ENCODE data around the gene LAMA4.
"Not testable (repeated sequence)": the region's sequence is repeated elsewhere in the genome, so short reads cannot be mapped to it uniquely, and the experiment has no call there.

The LAMA4 gene

DNA sequence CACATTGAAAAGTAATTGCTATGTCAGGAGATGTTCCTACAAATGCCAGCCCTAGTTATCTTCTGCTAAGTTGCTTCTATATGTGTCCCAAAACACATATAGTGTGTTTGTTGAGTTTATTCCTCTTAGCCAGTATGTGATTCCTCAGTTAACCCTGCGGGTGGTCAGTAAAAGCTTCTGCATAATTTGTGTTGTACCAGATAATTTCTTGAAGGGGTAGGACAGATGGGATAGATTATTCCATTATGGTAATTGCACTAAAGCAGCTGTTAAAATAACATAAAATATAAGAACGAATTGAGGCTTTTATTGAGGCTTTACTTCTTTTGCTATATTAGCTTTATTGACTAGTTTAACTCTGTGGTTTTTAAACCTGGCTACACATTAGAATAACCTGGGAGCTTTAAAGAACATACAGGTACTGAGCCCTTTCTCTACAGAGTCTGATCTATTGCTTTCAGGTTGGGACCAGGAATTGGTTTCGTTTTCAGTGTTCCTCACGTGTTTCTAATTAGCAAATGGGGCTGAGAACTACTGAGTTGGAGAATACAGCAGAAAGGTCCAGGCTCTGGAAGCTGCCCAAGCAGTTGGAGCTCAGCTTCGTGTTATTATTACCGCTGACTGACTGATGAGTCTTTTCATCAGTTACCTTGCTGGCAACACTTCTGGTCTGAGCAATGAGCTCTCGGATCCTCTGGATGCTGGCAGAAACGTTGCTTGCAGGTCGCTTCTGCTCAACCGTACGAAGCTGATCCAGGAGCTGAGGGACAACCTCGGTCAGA lies 110.0 kb downstream of the LAMA4 start:
- peak; percentile 44 to 81 for DNase-seq

DNA sequence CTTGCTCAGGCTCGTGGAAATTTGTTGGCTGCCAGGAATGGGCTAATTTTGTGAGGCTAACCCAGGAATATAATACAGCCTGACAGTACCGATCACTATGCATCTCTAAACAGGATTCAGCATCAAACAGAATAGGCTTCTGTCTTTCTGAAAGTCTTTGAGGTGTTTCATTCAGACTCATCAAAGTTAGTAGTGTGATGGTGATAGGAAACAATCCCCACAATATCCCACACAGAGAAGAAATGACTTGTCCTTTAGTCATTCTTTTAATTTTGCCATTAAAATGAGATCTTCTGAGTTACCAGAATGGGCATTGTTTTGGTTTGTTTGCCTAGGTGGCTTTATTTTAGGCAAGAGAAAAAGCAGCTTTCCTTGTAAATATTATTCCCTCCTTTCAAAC lies 112.7 kb downstream of the LAMA4 start:
- DNase-seq: no peak

DNA sequence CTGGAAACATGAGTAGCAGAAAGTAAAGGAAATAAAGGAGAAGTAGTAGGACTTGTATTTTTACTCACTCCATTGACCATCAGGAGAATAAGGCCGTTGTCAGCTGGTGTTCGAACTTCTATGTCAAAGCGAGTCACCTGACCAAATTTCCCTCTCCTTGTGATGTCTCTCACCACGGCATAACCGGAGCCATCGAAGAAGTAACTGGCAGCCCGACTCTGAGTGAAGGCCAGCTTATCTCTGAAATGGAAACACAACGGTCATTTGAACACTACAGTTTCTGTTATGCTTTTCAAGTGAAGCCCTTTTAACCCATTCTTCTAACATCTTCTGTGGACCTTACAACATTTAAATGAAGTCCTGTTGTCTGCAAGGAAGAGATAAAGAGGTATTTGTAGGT lies 115.3 kb downstream of the LAMA4 start:
- no peak for DNase-seq

DNA sequence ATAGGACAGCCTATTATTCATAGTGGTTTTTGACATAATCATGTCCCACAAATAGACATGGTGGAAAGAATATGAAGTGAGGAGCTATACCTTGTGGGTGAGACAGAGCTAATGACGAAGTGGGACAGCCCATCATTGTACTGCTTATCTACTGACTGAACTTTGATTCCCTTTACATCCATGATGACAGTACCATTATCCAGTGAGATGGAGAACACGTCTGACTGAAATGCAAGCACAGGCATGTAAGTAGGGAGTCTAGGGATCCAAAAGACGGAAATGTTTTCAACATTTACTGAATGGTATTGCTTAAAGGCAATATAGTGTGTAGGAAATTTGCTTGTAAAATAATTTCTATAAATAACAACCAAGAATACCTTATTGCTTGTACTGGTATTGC lies 123.5 kb downstream of the LAMA4 start:
- DNase-seq: no peak

DNA sequence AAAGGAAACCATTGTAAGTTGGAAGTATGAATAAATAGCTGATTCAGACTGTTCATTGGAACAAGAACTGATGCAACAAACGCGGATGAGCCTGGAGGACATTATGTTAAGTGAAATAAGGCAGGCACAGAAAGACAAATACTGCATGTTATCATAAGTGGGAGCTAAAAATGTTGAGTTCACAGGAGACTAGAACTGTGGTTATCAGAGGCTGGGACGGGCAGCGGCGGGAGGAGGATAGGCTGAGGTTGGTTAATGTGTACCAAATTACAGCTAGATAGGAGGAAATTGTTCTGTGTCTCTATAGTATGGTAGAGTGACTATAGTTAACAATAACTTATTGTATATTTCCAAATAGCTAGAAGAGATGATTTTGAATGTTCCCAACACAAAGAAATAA lies 126.2 kb downstream of the LAMA4 start:
- DNase-seq: no peak

DNA sequence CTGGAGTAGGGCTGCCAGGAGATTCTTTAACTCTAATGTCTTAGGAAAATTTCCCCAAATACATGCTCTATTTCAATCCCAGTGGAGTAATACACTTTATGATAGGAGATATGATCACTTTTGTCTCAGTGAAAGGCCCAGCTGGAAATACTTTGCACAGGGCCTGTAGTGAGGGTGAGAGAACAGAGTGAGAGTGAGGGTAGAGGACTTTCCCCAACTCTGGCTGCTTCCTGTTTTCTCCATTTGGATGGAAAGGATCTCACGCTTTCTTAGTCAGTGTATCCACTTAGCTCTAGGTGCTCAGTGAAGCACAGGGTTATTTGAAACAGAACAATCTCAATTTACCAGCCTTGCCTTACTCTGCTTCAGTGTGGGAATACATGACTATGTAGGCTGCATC lies 130.4 kb downstream of the LAMA4 start:
- DNase-seq: no peak

DNA sequence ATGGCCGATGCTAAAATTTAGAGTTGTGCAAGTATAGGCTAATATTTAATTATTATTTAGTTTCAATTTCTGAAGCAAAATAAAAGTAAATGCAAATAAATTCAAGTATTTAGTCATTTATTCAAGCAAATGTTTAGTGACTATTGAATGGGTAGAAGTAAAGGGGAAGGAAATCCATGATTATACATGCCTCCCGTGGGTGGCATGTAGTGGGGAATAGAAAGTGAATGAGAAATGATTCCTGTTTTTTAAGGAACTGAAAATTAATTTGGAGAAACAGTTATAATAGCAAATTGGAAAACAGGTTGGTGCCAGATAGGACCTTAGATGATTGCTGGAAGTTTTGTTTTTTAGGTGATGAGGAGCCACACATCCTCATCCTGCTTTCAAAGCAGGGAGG lies 131.6 kb downstream of the LAMA4 start:
- no peak for DNase-seq

DNA sequence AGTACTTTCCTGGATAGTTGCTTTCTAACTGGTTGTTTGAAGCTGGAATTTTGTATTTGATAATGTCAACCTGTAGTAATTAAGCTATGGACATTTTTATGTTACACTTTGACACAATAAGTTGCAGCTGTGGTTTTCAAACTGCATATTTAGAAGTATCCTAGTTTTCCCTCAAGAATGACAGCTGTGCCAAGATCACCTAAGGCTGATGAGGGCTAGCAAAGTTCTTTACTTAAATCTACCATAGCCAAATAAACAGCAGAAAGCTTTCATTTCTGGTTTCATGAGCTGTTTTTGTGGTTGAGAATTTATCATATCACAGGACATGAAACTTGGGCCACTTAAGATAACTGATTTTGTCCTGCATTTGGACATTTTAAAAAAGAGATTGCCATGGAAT lies 136.3 kb downstream of the LAMA4 start:
- DNase-seq: no peak

DNA sequence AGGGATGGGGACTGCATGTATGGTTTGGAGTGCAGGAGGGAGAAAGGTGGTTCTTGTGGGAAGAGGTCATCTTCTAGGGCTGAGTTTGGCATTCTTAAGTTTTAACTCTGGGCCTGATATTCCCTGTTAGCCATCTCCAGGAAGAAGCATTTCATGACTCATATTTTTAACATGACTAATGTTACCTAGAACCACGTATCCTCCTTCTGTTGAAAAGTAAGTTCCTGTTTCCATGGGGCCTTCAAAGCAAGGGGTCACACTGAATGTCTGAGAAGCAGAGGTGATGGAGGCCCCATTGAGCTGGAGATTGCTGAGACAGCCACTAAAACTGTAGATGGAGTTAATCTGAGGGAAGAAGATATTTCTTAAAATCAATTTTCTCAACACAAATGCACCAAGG lies 136.8 kb downstream of the LAMA4 start:
- no peak for DNase-seq

DNA sequence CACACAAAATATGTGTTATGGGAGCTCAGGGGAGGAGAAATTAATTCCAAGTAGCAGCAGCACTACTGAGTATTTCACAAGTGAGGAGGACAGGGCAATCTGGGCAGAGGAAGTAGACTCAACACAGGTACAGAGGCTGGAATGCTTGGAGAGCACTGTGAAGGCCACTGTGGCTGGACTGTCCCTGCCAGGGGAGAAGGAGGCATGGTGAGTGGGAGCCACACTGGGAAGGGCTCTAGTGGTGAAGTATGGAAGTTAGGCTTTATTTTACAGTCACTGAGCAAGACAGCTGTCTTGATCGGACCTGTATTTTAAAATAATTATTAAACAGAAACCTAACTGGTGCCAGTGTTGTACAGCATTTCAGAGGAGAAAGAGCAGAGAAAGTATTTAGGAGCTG lies 138.1 kb downstream of the LAMA4 start:
- no peak for DNase-seq

DNA sequence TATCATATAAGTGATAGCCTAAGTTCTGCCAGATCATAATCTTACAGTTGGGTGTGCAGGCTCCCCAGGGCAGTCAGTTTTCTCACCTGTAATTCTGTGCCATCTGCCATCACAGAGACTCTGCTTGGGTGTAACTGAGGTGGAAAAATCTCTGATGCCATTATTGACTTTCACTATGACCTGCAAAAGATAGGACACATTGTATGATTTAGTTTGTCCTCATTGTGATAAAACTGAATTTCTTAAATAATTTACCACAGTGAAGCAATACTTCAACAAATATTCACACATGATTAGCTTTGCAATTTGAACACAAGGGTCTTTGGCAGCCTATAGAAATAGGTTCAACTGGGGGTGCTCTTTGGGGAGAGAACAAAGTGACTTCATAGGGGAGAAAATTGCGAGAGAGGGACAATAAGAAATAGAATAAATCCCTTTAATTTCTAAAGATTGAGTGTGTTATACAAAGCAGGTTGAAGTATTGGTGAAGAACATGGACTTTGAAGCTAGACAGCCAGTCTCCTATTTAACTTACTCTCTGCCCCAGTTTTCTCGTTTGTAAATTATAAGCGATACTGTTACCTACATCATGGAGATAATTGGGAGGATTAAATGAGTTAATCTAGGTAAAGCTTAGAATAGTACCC lies 139.7 kb downstream of the LAMA4 start:
- no peak for DNase-seq

DNA sequence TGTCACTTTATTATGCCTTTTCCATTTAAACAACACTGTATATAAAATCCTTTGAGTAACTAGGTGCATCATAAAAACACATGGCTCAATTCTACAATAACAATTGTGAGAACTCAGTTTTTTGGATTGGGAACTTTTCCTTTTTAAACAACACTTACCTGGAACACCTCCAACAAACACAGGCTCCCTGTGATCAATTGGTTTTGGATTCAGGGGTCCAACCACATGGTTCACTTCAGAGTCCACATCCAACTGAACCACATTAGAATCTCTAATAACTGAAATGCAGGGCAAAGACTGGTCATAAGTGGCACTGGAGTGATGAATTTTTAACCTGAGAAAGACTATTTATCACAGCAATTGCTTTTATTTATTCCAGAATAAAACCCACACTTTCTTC lies 140.4 kb downstream of the LAMA4 start:
- DNase-seq: no peak

DNA sequence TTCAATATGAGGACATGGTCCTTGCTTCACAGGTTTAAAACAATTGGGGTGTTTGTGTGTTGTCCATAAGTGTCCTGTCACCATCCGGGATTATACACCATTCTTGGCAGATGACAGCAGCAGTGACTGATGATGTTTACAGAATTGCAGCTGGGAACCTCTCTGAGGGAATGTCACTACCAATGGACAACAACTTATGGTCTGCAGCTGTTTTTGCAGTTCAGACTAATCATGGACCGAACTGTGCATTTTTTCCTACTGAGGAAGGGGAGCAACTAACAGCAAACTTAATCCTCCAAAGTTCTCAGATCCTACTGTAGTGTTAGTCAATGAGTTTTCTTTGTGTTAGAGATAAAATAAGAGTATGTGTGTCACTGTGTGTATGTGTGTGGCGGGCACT lies 140.9 kb downstream of the LAMA4 start:
- DNase-seq: no peak

DNA sequence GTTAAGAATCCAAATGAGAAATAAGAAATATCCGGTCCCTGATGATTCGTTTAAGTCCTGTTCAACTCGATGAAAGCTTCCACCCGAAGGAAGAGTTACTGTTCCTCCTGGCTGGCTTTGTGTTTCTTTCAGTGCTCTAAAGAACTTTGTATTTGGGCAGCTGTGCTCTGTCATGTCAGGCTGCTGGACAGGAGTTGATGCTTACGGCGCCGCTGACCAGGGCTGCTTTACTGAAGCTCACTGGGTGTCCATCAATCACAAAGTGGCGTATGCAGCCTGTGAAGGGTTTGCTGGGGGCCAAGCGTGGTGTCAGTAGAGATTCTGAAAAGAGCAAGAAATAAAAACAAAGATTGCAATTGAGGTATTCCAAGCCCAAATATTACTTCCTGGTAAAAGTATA lies 145.1 kb downstream of the LAMA4 start:
- no peak for DNase-seq

DNA sequence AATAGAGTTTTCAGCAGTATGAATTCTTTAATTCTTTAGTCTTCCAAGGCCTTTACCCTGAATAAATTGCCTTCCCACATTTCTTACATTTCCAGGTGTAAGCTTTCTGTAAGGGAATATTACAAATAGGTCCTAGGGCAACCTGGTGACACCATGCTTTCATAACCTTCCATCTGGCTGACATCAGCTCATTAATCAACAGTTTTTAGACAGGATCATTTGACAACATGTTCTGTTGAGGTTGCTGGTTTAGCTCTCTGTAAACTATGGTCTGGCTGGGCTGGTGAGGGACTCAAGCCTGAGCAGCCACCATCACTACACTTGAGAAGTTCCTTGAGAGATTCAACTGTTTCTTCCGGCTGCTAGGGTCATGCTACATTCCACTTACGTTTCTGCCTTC lies 147.8 kb downstream of the LAMA4 start:
- DNase-seq: no peak

DNA sequence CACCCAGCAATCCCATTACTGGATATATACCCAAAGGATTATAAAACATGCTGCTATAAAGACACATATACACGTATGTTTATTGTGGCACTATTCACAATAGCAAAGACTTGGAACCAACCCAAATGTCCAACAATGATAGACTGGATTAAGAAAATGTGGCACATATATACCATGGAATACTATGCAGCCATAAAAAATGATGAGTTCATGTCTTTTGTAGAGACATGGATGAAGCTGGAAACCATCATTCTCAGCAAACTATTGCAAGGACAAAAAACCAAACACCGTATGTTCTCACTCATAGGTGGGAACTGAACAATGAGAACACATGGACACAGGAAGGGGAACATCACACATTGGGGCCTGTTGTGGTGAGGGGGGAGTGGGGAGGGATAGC lies 148.3 kb downstream of the LAMA4 start:
- DNase-seq: not testable (repeated sequence)

DNA sequence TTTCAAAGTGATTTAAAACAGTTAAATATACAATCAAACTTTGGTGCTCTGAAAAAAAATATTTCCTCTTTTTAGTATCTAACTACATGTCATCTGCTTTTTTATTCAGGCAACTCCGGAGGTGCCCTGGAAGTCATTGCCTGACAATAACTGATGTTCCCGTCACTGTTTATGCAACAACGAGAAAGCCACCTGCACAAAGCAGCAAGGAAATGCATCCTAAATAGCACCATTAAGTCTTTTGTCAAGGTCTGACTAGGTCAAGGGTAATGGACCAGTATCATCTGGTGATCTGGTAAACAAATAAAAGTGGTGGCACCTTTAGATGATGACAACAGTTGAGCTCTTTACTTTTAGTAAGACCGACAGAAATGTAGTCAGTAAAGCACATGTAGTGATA lies 153.8 kb downstream of the LAMA4 start:
- DNase-seq: no peak

DNA sequence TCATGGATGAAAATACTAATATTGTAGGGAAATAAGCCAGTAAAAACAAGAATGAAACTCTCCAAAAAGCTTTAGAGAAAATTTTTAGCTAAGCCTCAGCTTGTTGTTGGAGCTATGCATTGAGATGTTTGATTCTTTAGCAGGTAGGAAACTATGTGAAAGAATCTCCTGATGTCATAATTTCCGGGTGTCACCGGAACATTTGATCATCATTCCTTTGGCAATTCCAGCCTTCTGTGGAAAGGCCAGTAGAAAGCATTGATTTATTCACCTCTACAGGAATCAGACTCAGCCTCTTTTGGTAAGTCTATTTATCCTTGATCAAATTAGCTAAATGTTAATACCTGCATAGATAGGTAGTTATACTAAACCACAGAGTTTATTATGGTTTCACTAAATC lies 157.5 kb downstream of the LAMA4 start:
- no peak for DNase-seq

DNA sequence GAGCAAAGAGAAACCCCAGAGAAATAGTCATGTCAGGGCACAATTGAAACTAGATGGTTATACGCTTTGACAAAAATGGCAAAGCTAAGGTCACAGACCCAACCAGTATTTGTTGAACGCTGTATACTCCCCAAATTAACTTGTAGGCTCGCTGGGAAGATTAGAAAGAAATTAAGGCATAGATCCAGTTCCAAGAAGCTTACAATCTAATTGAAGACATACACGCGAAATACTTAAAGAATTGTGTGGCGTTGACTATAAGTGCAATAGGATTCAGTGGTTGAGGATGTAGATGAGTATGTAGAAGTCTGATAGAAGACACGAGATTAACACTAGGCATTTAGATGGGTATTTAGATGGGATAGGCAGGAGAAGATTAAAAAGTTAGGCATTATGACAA lies 166.5 kb downstream of the LAMA4 start:
- no peak for DNase-seq

DNA sequence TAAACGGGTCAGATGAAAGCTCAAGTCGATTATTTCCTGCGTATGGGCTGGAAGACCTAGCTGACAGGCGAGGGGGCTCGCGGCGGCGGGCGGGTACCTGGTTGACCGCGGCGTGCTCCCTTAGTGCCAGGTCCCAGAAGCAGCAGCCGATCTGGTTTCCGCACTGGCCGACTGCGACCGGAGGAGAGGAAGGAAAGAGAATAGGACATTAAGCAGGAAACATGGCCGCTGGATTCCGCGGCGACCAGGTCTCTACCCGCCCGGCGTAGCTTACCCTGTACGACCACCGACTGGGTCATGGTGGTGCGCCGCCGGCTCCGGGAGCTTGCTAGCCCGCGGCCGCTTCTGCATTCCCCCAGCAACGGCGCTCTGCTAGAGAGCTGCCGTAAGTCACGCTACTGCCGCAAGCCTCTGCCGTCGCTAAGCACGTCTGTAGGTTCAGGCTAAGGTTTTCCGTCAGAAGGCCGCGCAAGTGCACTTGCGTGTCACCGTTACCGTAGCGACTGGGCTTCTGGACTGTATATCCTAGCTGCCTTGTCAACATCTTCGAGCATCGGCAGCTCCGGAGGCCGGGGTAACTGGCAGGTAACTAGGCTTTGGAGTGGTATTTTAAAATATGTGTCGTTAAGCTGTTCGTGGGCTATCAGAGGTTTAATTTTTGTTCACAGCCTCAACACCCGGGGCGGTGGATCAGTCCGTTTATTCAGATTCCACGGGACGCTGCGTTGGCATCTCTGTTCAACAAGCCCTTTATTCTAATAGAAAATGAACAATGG lies 167.0 kb downstream of the LAMA4 start, which contains the start of the genes FAM229B and TUBE1:
TSS of gene FAM229B (plus strand) at position 456 of the 776 bp plus-strand sequence. CDS start 11,693 bp downstream, outside the sequence.
TSS of gene TUBE1 (minus strand) at position 347 of the 776 bp plus-strand sequence. CDS start at position 299, 48 bp downstream.
- peak; percentile 87 to 95 for DNase-seq

DNA sequence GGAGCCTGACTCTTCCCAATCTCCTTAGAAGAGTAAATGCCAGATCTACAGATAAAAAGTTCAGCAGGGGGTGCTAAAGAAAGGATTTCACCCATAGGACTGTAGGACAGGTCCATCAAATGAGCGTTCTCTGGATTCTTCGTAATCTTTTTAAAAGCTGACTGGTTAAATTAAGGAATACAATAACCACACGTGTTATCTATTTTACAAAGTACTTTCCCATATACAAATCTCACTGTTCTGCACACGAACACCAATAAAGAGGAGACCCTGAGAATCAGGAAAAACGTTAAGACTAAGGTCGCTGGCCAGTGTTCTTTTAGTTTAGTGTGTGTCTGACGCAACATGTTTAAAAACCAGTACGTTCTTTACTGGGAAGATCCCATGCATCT lies 167.6 kb downstream of the LAMA4 start:
- peak in 1 of 2 experiments; percentile 26 for DNase-seq

DNA sequence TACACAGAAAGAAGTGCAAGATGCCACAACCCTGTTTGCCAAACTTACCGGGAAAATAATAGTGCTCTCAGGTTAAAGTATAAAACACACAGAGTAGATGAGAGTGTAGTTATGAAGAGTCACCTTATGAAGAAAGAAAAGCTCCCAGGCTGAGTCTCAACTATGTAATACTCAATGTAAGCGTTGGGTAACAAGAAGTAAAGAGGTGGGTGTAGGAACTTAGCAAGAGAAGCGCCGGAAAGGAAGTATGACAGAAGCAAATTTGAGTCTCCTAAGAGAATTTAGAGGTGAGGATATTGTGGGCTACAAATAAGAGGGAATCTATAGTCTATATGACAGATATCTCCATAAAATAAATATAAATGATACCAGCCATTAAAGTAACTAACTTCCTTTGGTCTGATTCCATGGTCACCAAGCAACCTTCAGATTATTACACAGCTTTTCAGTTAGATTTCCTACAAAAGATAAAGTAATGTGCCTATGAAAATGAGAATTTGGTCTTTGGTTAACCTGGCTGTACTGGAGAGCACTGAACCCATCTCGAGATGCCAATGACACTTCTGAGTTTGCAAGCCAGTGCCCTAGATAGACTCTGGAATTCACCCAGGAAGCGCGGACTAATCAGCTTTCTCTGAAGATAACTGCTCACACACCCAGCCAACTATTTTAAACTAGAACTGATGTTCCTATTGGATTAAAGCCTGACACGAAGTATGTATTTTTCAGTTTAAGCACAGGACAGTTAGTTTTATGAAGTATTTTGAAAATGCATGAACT lies 168.9 kb downstream of the LAMA4 start:
- no peak for DNase-seq

DNA sequence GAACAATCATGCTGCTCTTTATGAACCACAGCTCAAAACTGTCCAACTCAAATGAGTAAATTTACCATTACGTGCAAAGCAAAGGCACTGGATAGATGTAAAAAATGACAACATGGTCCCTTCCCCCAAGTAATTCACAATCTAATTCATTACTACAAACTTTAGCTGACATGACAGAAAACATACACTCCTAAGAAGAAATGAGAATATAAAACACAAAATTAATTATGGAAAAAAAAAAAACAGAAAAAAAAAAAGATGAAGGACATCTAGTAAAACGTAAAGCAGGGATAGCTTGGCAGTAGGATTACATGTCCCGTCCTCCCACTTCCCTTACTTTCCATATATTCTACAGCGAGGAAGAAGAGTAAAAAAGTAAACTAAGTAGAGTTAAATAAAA lies 172.8 kb downstream of the LAMA4 start:
- DNase-seq: no peak

All from NCI-H2081 (cell line).